ENCODE data around the gene PACS1. TPM values are rescaled to one million over a fixed set of nuclear protein-coding genes. Genes with fewer than 3 reads are reported as not detected.

Gene PACS1
- total RNA-seq, 4 donors from 2014 or later: 17.9 to 37.6 (median 25.4) TPM

GRCh38 chr11:66081505-66081904, 11.4 kb downstream of the PACS1 start:
- Histone ChIP-seq H3K36me3 (peaks cover 0 to 8% (median 0%) of the 10 kb centered on the region in 3 donors), H3K27ac (peak overlapping the region; percentile 67 to 86 (median 84)), H3K4me1 (peaks cover 40 to 82% (median 43%) of the 10 kb centered on the region in 3 donors), H3K27me3 (no peaks in the 10 kb centered on the region), H3K9me3 (no peaks in the 10 kb centered on the region), H3K4me3 (peak overlapping the region in 2 of 4 donors; percentile 5 to 48)
- no peak for DNase-seq
- 4% methylated on average over 5 of the region's 5 CpGs for WGBS, 2 donors
- intact Hi-C loops (cut with DNase I): no loop called here
- TF ChIP-seq CTCF (IDR thresholded peaks at IDR 0.05): peak in 1 of 6 experiments; percentile 17
- peak in 1 of 4 donors; percentile 43 for TF ChIP-seq POLR2A (IDR thresholded peaks at IDR 0.05)

- DNase-seq: no peak
- WGBS, 2 donors: 46 to 47% methylated on average over 4 of the region's 4 CpGs
- H3K27ac ChIP-seq: peak overlapping the region; percentile 3 to 85 (median 52)
- no peaks in the 10 kb centered on the region for H3K27me3 ChIP-seq
- peaks cover 40 to 74% (median 43%) of the 10 kb centered on the region in 3 donors for H3K4me1 ChIP-seq
- no peaks in the 10 kb centered on the region for H3K36me3 ChIP-seq
- no peak overlapping the region for H3K4me3 ChIP-seq
- H3K9me3 ChIP-seq: no peaks in the 10 kb centered on the region
- intact Hi-C loops (cut with DNase I): no loop called here
- TF ChIP-seq POLR2A (IDR thresholded peaks at IDR 0.05): no peak
- no peak for TF ChIP-seq CTCF (IDR thresholded peaks at IDR 0.05)
Observed at GRCh38 chr11:66082946-66083698, 13.1 kb downstream of the PACS1 start.

GRCh38 chr11:66083767-66084166, 13.7 kb downstream of the PACS1 start:
- no peaks in the 10 kb centered on the region for H3K9me3 ChIP-seq
- H3K4me3 ChIP-seq: no peak overlapping the region
- H3K27ac ChIP-seq: peak overlapping the region in 3 of 4 donors; percentile 22 to 85 (median 83)
- DNase-seq: no peak
- intact Hi-C loops (cut with DNase I): no loop called here
- peaks cover 40 to 70% (median 43%) of the 10 kb centered on the region in 3 donors for H3K4me1 ChIP-seq
- WGBS, 2 donors: 85 to 89% methylated on average over 3 of the region's 3 CpGs
- H3K27me3 ChIP-seq: no peaks in the 10 kb centered on the region
- TF ChIP-seq POLR2A (IDR thresholded peaks at IDR 0.05): no peak
- no peak for TF ChIP-seq CTCF (IDR thresholded peaks at IDR 0.05)
- no peaks in the 10 kb centered on the region for H3K36me3 ChIP-seq

- H3K27ac ChIP-seq: no peak overlapping the region
- H3K4me3 ChIP-seq: no peak overlapping the region
- 87 to 94% methylated on average over 3 of the region's 3 CpGs for WGBS, 2 donors
- peaks cover 31 to 59% (median 42%) of the 10 kb centered on the region in 3 donors for H3K4me1 ChIP-seq
- H3K9me3 ChIP-seq: no peaks in the 10 kb centered on the region
- intact Hi-C loops (cut with DNase I): no loop called here
- H3K36me3 ChIP-seq: no peaks in the 10 kb centered on the region
- DNase-seq: no peak
- no peaks in the 10 kb centered on the region for H3K27me3 ChIP-seq
- TF ChIP-seq CTCF (IDR thresholded peaks at IDR 0.05) (no peak), POLR2A (IDR thresholded peaks at IDR 0.05) (no peak)
Observed at GRCh38 chr11:66084821-66085475, 14.9 kb downstream of the PACS1 start.
